OCI-LY3 (cell line): Measurements from ENCODE around the gene C11orf21.

ENCODE experiments used
- CTCF ChIP-seq: fragments of 200-600, 300-600 bp; sonication (generic); IDR thresholded peaks from 2 replicates; pipeline ENCODE4 v1.5.1; 2014; ENCODE audit warnings: antibody characterized with exemption, low read length, low read depth
- EZH2phosphoT487 ChIP-seq: fragments of 200-600 bp; shearing (Covaris generic); IDR thresholded peaks from 2 replicates; pipeline ENCODE4 v1.6.1; 2018; ENCODE audit warnings: antibody characterized with exemption, mixed run types, low read depth

GRCh38 chr11:2248242-2248641, 53.5 kb downstream of the C11orf21 start:
- TF ChIP-seq CTCF (no peak), EZH2phosphoT487 (no peak)
